Karpas-422 (cell line): Measurements from ENCODE around the gene LIMCH1. TPM values are rescaled to one million over a fixed set of nuclear protein-coding genes. Genes with fewer than 3 reads are reported as not detected.
"Not testable (repeated sequence)": the region's sequence is repeated elsewhere in the genome, so short reads cannot be mapped to it uniquely, and the experiment has no call there.

Experiments
- DNase-seq: peaks from one replicate; pipeline ENCODE4 v3.0.0-alpha.2; 2015
- H2AFZ ChIP-seq: fragments of 200-600 bp; sonication (generic); 2 replicates; pipeline ENCODE4 v1.6.1; 2014; ENCODE audit warnings: antibody characterized with exemption, low read length, mixed read lengths
- H3K27ac ChIP-seq: fragments of 200-600 bp; sonication (generic); 2 replicates; pipeline ENCODE4 v1.5.1; 2014; ENCODE audit warnings: mild to moderate bottlenecking, low read length, moderate library complexity
- H3K27me3 ChIP-seq: fragments of 200-600 bp; sonication (generic); 2 replicates; pipeline ENCODE4 v1.6.1; 2014; ENCODE audit warnings: low read length, mixed read lengths
- H3K36me3 ChIP-seq: fragments of 200-600 bp; sonication (generic); 2 replicates; pipeline ENCODE4 v1.6.1; 2014; ENCODE audit warnings: low read length, mixed read lengths; ENCODE audit not compliant: insufficient read depth
- H3K4me1 ChIP-seq: fragments of 200-600 bp; sonication (generic); 2 replicates; pipeline ENCODE4 v1.6.1; 2014; ENCODE audit warnings: mild to moderate bottlenecking, low read length, mixed read lengths
- H3K4me2 ChIP-seq: fragments of 200-600 bp; sonication (generic); 2 replicates; pipeline ENCODE4 v1.6.1; 2014; ENCODE audit warnings: low read length, low read depth, mild to moderate bottlenecking; ENCODE audit not compliant: poor library complexity, severe bottlenecking
- H3K4me3 ChIP-seq: fragments of 200-600 bp; sonication (generic); 2 replicates; pipeline ENCODE4 v1.5.1; 2014; ENCODE audit warnings: mild to moderate bottlenecking, antibody characterized with exemption, low read length, mixed read lengths
- H3K79me2 ChIP-seq: fragments of 200-600 bp; sonication (generic); 2 replicates; pipeline ENCODE4 v1.6.1; 2014; ENCODE audit warnings: mild to moderate bottlenecking, low read length, mixed read lengths
- H3K9ac ChIP-seq: fragments of 200-600 bp; sonication (generic); 2 replicates; pipeline ENCODE4 v1.6.0; 2014; ENCODE audit warnings: low read length
- H3K9me2 ChIP-seq: fragments of 200-600 bp; sonication (generic), shearing (Covaris generic); replicated peaks from 2 replicates; pipeline ENCODE4 v1.6.0; 2014; ENCODE audit warnings: mild to moderate bottlenecking, low read length, moderate library complexity; ENCODE audit not compliant: insufficient read depth
- H3K9me3 ChIP-seq: fragments of 300-700, 200-600 bp; sonication (generic); 2 replicates; pipeline ENCODE4 v1.6.1; 2014; ENCODE audit warnings: low read length, mixed read lengths
- H4K20me1 ChIP-seq: fragments of 200-600 bp; sonication (generic); 2 replicates; pipeline ENCODE4 v1.6.1; 2014; ENCODE audit warnings: mild to moderate bottlenecking, antibody characterized with exemption, low read length, low read depth; ENCODE audit not compliant: insufficient read depth
- total RNA-seq: library from RNA; depleted of rRNA; stranded (reverse); fragments of >200 nt; shearing (Covaris generic); gene quantifications from 2 replicates; pipeline ENCODE4 v1.2.3, GENCODE V29; 2014; ENCODE audit warnings: low replicate concordance

LIMCH1 gene
- total RNA-seq, 1 experiment from 2014 or later: not detected

DNA sequence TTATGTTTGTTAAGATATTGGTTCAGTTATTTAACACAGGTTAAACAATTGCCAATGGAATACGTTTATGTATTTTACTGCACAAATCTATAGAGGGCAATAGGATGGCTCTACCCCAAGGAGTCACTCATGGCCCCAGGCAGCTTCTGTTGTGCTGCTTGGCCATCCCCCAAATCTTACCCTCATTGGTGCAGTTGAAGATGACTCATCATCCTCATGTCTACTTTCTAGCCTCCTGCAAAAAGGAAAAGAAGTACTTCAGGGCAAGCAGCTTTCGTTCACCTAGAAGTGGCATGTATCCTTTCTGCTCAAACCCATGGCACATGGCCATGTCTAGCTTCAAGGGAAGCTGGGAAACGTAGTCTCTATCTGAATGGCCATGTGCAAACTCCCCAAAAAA lies 196.4 kb downstream of the LIMCH1 start:
- H3K27ac ChIP-seq: no peak overlapping the region
- H3K79me2 ChIP-seq: no peaks in the 10 kb centered on the region
- no peaks in the 10 kb centered on the region for H3K9me2 ChIP-seq
- H3K4me1 ChIP-seq: no peaks in the 10 kb centered on the region
- no peak overlapping the region for H2AFZ ChIP-seq
- H3K4me3 ChIP-seq: no peak overlapping the region
- no peak overlapping the region for H3K9ac ChIP-seq
- no peaks in the 10 kb centered on the region for H3K27me3 ChIP-seq
- DNase-seq: no peak
- no peaks in the 10 kb centered on the region for H4K20me1 ChIP-seq
- no peaks in the 10 kb centered on the region for H3K36me3 ChIP-seq
- no peak overlapping the region for H3K4me2 ChIP-seq
- H3K9me3 ChIP-seq: no peaks in the 10 kb centered on the region

DNA sequence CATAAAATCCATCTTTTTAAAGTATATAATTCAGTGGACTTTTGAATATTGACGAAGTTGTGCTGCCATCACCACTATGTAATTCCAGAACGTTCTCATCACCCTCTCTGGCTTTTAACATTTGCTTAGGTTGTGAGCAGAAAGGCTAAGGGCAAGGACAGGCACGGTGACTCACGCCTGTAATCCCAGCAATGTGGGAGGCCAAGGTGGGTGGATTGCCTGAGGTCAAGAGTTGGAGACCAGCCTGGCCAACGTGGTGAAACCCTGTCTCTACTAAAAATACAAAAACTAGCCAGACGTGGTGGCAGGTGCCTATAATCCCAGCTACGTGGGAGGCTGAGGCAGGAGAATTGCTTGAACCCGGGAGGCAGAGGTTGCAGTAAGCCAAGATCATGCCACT lies 199.5 kb downstream of the LIMCH1 start:
- H3K4me3 ChIP-seq, H3K9me3 ChIP-seq, DNase-seq, H3K4me1 ChIP-seq, H4K20me1 ChIP-seq, H3K79me2 ChIP-seq, H3K9me2 ChIP-seq, H3K9ac ChIP-seq, H3K27ac ChIP-seq, H3K36me3 ChIP-seq, H2AFZ ChIP-seq, H3K27me3 ChIP-seq, H3K4me2 ChIP-seq: not testable (repeated sequence)

DNA sequence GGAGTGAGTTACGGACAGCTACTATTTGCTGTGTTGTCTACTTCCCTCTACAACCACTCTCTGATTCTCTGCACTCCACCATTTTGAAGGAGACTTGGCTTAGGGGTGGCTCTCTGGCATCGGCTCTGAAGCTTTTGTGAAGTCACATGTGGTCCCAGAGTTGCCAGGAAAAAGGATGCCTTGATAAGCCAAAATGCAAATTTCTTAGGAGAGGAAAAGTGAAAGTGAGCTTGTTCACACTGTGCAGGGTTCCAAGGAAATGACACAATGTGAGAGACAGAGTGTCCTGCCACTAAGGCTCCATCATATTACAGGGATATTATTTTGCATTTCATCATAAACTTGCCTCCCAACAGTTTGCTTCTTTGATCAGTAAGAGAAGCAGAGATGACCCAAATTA lies 203.4 kb downstream of the LIMCH1 start:
- Histone ChIP-seq H2AFZ (no peak overlapping the region), H3K79me2 (no peaks in the 10 kb centered on the region), H3K4me2 (no peak overlapping the region), H3K27ac (no peak overlapping the region), H3K9me2 (no peaks in the 10 kb centered on the region), H3K4me3 (no peak overlapping the region), H3K9me3 (no peaks in the 10 kb centered on the region), H4K20me1 (no peaks in the 10 kb centered on the region), H3K36me3 (no peaks in the 10 kb centered on the region), H3K9ac (no peak overlapping the region), H3K4me1 (no peaks in the 10 kb centered on the region), H3K27me3 (no peaks in the 10 kb centered on the region)
- no peak for DNase-seq

DNA sequence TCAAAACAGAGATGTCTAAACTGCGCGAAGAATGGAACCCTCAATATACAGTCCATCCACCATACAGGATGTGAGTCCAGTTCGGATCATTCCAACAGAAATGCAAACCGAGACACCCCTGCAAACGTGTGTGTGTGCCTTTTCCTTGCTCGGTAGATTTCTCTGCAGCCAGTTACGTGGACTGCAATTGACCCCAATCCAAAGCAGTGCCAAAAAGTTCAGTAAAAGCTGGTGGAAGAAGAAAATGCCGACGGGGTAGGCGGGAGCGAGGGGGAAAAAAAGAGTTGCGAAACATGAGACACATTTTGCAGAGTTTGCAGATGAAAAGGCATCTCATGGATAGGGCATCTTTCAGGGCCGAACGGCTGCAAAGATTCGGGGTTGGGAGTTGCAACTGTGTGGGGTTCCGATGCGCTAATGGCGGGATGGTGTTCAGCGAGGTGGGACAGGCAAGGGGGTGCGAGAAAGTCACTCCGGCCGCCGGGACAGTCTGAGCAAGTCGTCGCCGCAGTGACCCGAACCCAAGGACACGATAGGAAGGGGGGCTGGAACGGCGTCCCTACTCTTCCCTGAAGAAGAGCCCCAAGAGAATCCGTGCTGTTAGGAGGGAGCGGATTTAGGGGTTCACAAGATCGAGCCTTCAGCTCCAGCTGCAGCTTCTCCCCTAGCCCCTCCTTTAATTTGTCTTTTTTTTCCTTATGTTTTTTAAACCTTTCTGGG lies 206.8 kb downstream of the LIMCH1 start:
- Histone ChIP-seq H3K27me3 (no peaks in the 10 kb centered on the region), H2AFZ (no peak overlapping the region), H3K4me1 (no peaks in the 10 kb centered on the region), H3K27ac (no peak overlapping the region), H3K9me2 (no peaks in the 10 kb centered on the region), H3K9ac (no peak overlapping the region), H3K79me2 (no peaks in the 10 kb centered on the region), H4K20me1 (no peaks in the 10 kb centered on the region), H3K4me3 (no peak overlapping the region), H3K36me3 (no peaks in the 10 kb centered on the region), H3K4me2 (no peak overlapping the region), H3K9me3 (no peaks in the 10 kb centered on the region)
- no peak for DNase-seq

DNA sequence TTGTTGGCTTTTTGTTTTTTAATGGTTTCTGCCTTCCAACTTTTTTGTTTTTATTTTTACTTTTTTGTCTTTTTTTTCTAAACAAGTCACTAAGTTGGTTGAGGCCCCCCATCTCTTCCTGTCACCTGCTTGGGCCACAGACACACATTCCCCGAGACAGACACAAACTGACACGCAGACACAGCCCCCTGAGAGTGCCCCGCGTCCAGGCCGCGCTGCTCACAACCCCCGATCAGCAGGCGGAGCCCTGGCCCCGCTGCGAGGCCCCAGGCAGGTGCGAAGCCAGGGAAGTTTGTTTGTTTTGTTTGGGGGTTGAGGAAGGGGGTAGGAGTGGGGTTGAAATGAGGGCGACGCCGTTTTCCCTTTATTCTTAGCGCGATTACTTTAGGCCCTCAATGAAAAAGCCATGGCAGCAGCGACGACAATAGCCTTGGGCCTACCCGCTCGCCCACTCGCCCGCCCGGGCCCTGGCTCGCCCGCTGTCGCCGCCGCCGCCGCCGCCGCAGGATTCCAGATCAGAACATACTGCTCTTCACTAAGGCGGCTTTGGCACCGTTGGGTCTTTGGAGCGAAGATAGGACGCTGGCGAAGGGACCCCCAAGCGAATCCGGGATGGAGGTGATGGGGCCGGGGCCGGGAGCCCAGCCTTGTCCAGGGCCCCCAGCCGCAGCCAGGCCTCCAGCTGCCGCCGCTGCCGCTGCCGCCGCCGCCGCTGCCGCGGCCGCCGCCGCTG lies 207.5 kb downstream of the LIMCH1 start:
- DNase-seq: no peak
- Histone ChIP-seq H3K9me2 (no peaks in the 10 kb centered on the region), H3K27me3 (no peaks in the 10 kb centered on the region), H3K36me3 (no peaks in the 10 kb centered on the region), H3K9me3 (no peaks in the 10 kb centered on the region), H3K4me2 (no peak overlapping the region), H3K79me2 (no peaks in the 10 kb centered on the region), H2AFZ (no peak overlapping the region), H3K4me1 (no peaks in the 10 kb centered on the region), H3K27ac (no peak overlapping the region), H3K9ac (no peak overlapping the region), H3K4me3 (no peak overlapping the region), H4K20me1 (no peaks in the 10 kb centered on the region)

DNA sequence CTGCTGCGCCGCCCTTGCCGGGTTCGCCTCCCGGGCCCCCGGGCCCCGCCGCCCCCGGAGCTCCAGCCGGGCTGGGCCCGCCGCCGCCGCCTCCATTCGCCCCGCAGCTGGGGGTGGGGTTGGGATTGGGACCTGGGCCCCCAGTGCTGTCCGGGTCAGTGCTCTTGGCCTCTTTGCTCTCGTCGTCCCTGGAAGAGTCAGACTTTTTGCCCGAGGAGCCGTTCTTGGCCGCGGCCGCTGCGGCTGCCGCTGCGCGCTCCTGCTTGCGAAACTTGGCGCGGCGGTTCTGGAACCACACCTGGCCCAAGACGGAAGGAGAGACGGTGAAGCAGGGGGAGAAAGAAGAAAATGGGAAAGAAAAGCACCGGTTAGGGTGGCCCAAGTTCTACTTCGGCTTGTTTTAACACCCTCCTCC lies 208.1 kb downstream of the LIMCH1 start:
- no peak overlapping the region for H3K4me3 ChIP-seq
- H3K4me1 ChIP-seq: no peaks in the 10 kb centered on the region
- H3K9me2 ChIP-seq: no peaks in the 10 kb centered on the region
- no peaks in the 10 kb centered on the region for H3K27me3 ChIP-seq
- no peaks in the 10 kb centered on the region for H4K20me1 ChIP-seq
- H2AFZ ChIP-seq: no peak overlapping the region
- H3K36me3 ChIP-seq: no peaks in the 10 kb centered on the region
- H3K27ac ChIP-seq: no peak overlapping the region
- no peaks in the 10 kb centered on the region for H3K79me2 ChIP-seq
- no peak overlapping the region for H3K9ac ChIP-seq
- H3K9me3 ChIP-seq: no peaks in the 10 kb centered on the region
- H3K4me2 ChIP-seq: no peak overlapping the region
- DNase-seq: no peak

DNA sequence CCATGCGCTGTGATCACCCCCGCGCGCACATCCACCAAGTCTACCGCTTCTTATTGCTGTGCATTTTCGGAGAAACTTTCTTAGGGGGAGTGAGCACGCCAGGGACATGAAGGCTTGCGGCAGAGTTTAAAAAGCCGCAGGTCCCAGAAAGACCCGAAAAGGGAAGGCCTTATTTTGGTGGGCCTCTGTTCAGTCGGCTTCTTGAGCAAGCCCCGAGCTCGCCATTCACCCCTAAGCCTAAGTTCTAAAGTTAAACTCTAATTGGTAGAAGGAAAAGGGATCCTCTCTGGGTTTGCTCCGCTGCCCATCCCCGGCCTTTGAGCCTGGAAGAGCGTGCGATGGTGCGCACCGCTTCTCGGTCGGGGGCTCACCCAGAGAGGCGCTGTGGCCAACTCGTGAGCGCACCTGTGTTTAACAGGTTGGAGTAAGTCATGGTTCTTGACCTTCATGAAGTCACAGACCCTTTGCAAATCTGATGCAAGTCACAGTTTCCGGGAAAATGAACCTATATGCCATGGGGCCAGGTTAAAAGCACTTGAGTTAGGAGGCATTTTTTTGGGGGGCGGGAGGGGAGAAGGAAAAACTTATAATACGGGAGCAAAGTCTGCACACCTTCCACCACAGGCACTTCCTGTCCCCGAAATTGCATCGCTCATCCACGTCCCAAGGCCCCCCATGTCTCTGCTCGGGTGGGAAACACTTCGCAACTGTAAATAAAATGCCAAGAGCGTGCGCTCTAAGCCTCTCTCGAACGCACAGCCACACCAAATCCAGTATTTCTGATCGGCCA lies 208.7 kb downstream of the LIMCH1 start:
- no peaks in the 10 kb centered on the region for H3K4me1 ChIP-seq
- H3K9ac ChIP-seq: no peak overlapping the region
- no peaks in the 10 kb centered on the region for H3K27me3 ChIP-seq
- no peaks in the 10 kb centered on the region for H3K9me2 ChIP-seq
- no peaks in the 10 kb centered on the region for H3K36me3 ChIP-seq
- H3K27ac ChIP-seq: no peak overlapping the region
- no peak overlapping the region for H3K4me2 ChIP-seq
- no peak overlapping the region for H2AFZ ChIP-seq
- H3K9me3 ChIP-seq: no peaks in the 10 kb centered on the region
- H3K79me2 ChIP-seq: no peaks in the 10 kb centered on the region
- H3K4me3 ChIP-seq: no peak overlapping the region
- no peaks in the 10 kb centered on the region for H4K20me1 ChIP-seq
- DNase-seq: no peak
